Stimulated activated CD8-positive, alpha-beta memory T cell treated with anti-CD3 and anti-CD28 coated beads, Interleukin-7, amount 100 ng/mL, for 24 hours (primary cell): Measurements from ENCODE around the gene IL1RAP.

Experiments used
- DNase-seq: peaks from one replicate; pipeline ENCODE4 v3.0.0-alpha.2; 2020; ENCODE audit warnings: low read depth

Gene IL1RAP

DNA sequence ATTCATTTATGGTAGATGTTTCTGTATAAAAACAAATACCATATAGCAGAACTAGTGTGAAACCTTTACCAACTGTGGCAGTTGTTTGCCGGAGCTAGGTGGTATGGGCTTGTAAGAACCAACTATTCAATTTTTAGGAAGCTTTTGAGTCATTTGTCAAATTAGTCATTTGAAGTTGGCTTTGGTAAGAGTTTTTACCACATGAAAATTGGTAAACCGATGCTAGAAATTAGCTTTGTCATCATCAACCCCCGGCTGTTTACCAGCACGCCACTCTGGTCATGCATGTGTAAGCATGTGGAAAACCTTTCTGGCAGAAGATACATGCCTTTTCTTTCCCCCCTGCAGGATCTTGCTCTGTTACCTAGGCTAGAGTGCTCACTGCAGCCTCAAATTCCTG lies 63.3 kb downstream of the IL1RAP start:
- no peak for DNase-seq

DNA sequence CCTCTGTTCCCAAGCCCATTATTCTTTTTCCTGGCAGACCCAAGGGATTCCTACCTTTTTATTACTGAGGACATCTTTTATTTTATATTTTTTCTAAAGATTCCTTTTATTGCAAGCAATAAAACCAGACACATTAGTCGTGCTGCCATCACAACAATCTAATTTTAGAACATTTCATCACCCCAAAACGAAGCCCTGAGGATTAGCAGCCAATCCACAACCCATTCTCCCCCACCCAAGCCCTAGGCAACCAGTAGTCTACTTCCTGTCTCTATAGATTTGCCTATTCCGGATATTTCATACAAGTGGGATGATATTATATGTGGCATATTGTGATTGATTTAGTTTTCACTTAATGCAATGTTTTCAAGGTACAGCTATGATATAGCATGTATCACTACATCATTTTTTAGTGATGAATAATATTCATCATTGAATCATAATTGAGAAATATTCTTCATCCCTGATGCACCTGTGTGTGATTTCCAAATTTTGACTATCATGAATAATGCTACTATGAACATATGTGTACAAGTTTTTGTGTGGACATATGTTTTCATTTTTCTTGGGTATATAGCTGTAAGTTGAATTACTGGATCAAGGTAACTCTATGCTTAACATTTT lies 65.7 kb downstream of the IL1RAP start:
- no peak for DNase-seq

DNA sequence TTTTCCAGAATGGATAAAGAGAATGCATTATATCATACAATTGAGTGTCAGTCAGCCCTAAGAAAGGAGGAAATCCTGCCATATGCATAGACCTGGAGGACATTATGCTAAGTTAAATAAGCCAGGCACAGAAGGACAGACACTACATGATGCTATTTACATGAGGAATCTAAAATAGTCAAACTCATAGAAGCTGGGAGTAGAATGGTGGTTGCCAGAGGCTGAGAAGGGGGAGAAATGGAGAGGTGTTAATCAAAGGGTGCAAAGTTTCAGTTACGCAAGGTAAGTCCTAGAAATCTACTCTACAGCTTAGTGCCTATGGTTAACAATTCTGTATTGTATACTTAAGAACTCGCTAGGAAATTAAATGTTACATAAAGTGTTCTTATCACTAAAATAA lies 66.5 kb downstream of the IL1RAP start:
- no peak for DNase-seq

DNA sequence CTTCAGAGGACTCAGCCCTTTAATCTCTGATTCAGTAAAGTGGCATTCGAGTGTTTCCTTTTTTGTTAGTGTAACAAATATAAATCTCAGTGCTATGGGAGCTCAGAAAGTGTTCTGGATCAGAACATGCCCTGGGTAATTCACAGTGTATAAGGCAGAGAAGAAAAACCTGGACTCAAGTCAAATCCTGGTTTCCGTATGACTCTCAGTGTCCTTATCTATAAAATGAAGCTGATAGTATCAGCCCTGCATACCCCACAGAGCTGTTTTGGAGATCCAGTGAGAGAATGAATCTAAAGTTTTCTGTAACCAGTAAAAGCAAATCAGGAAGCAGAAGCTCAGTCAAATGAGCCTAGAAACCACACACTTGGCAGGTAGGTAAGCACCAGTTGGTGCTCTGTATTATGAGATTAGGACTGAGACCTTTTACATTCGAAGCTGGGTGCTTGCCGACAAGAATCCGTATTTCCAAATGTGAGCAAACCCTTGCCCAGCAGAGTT lies 67.2 kb downstream of the IL1RAP start:
- no peak for DNase-seq

DNA sequence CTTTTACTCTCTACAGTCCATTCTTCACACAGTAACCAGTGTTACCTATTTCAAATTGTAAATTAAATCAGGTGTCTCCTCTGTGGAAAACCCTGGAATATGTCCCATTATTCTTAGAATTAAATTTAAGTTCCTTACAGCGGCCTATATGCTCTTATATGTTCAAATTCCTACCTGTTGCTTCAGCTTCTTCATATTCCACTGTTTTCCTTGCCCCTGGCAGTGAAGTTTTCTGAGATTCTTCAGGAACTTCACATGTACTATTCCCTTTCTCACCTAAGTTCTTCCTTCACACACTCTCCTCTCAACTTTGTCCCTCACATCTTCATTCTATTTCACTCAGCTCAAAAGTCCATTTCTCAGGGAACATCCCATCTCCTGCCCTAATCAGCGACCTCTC lies 68.8 kb downstream of the IL1RAP start:
- DNase-seq: no peak

DNA sequence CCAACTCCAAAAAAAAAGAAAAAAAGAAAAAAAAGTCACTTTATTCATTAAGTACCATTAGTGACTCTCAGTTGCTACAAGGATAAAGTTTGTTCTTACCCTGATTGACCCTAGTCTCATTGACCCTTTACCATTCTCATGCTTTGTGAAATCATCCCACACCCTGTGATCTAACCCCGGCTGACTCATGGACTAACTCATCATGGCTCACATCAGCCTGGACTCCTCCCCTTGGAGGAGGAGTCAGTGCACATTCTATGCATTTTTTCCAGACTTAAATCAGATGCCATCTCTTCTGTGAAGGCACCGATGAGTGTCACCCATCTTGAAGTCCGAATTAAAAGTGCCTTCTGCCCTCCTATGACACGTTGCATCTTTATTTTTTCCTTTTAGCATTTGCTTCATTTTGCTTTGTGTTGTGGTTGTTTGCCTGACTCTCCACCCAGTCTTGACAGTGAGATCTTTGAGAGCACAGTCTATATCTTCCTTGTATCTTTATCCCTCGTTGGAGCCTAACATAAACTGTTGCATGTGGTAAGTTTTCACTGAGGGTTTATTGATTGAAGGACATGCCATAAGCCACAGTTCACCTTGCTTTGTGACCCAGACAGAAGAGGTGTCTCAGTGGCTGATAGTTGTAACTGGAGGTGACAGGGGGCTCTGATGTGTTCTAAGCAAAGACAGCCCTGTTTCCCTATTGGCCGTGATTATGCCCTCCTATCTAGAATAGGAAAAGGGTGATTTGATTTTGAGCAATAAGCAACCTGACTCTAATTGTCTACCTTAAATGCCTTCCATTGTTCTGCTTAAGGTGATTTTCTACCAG lies 72.1 kb downstream of the IL1RAP start:
- DNase-seq: no peak

DNA sequence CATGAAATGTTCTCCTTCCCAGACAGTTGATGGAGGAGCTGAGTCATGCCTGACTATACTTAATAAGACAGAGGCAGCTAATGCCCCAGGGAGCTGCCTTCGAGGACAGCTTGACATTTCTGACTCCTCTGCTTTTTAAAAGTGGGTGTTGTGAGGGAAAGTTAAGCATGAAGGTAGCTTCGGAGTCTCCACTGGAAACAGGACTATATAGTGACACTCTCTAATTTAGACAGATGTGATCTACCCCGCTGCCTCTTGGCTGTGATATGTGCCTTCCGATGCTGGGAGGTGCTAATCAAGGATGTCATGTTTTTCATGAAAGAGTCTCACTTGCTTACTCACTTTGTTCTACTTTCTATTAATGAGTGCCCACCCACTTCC lies 72.7 kb downstream of the IL1RAP start:
- no peak for DNase-seq

DNA sequence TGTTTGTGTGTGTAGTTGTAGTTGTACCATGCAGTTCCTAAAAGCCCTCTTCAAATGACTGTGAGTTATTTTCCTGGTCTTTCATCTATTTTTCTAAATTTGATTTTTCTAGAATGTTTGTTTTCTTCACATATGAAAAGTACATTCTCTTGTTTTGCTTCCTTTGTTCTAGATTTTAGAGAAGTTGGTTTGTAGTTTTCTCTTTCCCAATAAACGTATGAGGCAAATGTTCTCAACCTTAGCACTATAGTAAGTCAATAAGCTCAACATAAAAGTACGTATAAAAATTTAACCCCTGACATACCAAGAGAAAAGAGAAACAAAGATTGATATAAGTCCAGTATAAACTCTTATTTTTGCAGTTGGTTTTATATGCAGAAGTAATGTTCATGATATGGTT lies 74.7 kb downstream of the IL1RAP start:
- no peak for DNase-seq

DNA sequence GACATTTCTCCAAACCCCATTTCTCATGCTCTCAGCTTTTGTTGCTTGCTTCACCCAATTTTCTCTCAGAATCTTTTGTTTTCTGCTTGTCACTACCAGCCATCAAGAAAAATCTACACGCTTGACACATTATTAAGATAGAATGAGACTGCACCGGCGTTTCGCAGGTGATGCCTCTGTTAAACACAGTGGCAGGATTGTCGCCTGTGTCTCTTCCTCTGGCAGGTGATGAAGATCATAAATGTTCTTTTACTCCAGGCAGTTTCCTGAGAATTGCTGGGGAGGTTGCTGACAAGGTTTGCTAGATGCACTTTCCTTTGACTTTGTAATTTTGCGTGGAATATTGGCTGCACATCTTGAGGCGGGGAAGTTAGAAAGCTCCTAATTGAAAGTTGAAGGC lies 75.4 kb downstream of the IL1RAP start:
- no peak for DNase-seq

DNA sequence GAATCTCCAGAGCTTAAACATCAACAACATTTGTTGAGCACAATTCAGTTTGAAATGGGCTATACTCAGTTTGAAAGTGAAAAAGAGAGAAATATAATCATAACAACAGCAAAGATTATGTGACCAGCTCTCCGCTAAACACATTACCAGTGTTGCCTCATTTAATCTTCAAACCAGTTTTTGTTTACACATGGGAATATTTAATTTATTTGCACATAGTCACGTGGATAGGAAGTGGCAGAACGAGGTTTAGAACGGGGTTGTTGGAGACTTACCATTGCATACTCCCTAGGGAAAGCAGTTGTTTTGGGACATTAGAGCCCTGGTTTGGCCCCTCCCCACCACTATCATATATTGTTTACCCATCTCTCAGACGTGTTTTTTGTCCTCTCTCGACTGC lies 77.2 kb downstream of the IL1RAP start:
- no peak for DNase-seq

DNA sequence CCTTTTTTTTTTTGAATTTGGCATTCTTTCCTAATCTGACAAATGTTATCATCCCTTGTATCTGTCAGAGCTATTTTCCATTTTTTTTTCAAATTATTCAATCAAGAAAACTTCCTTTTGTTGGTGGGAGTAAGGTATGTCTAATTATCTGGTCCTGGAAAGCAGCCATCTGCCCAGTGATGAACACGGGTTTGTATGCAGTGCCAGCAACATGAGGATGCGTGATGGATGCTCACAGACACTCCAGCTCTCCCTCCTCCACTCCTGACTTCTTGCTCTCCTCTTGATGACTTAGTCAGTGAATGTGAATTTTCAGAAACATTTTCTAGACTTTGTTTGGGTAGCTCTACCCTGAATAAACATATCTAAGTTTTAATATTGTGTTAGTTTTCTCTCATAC lies 79.2 kb downstream of the IL1RAP start:
- no peak for DNase-seq

DNA sequence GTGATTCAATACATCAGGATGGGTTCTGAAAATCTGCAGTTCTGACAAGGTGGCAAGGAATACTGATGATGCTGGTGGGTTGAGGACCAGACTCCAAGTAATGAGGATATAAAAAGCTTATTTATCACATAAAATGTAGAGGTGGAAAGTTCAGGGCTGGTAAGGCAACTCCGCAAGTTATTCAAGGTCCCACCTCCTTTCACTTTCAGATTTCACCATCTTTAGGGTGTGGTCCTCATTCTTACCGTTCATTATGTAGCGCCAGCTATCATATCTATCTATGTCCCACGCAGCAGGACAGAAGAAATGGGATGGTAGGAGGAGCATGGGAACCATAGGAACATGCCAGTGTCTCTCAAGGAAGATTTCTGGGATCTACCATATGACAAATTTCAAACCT lies 80.3 kb downstream of the IL1RAP start:
- no peak for DNase-seq

DNA sequence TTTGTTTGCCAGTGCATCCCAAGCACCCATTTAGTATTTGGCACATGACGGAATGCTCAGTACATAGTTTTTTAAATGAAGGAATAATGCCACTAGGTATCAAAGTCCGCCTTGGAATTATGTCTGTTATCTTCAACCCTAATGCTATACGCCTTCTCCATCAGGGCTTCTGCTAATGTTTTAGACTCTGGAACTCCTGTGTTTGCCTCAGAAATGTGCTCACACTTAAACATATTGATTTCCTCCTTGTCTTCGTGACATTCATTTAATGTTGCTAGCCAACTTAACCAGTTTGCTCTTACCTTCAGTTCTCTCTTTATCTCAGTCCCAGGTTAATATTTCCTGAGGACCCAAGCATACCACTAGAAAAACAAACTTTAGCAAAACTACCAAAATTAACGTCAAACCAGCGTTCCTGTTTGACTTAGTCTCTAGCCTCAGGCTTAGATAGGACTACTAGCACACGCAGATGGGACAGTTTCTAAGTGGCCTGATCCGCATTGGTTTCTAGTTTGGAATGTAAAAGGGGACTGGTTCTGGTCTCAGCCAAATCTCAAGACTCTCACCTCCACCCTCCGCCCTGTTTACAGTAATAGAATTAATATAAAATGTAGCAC lies 81.4 kb downstream of the IL1RAP start:
- no peak for DNase-seq

DNA sequence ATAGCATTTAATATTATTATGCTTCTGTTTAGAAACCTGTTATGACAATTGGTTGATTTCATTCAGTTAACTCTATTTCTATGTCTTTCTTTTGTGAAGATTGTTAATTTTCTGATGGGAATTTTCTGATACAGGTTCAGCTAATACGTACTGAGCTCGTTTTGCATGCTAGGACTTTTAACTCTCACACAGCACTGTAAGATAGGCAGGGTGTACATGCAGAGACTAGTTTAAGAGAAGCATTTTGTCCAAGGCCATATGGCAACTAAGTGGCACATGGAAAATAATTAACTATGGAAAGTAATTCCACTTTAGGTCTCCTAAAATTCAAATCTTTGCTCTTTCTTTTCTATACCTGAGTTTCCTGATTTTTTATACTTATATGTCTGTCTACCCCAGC lies 81.9 kb downstream of the IL1RAP start:
- DNase-seq: no peak

DNA sequence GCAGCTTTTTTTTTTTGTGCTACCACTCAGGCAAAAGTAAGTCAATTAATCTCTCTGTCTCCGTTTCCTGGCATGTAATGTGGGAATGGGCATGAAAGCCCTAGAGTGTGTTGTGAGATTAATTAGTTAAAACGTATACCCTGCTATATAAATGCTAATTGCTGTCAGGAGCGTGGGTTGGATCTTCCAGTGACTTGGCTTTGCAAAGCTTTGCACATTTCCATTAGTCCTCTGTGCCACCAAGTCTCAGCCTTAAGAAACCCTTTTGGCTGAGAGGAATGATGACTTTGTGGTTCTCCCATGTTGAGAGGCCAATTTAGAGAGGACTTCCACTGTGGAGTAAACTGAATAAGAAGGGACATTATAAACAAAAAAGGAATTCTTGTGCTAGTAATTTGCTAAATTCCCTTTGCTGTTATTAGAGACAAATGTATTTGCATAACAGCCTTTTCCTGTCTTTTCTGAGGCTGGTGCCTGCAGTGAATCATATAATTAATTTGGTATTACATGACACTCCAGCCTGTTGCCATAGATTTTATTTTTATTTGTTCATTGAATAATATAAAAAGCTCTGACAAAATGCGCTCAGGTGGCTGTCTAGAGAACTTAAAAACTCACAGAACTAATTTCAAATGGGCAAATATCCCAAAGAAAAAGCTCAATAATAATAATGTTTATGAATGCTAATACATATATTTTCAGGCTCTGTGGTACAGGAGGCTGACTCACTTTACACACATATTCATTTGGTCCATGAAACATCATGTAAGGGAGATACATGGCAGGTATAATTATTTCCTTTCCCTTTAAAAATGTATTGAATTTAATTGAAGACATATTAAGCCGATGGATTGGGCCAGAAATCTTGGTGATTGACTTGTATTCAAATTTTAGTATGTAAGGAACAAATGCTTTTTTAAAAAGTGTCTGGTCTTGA lies 82.7 kb downstream of the IL1RAP start:
- DNase-seq: no peak

DNA sequence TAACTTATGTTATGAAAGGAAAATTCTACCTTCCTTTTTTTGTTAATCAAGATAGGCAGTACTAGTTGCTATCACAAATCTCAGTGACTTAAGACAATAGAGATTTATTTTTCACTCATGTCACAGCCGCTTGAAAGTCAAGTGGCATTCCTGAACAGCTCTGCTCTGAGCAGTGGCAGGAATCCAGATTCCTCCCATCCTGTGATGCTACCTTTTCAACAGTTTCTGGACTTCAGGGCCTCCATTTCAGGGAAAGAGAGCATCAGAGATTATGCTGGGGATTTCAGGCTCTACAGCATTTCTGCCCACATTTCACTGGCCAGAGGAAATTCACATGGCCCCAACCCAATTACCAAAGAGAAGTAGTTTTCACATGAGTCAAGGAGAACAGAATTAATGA lies 83.4 kb downstream of the IL1RAP start:
- DNase-seq: no peak

DNA sequence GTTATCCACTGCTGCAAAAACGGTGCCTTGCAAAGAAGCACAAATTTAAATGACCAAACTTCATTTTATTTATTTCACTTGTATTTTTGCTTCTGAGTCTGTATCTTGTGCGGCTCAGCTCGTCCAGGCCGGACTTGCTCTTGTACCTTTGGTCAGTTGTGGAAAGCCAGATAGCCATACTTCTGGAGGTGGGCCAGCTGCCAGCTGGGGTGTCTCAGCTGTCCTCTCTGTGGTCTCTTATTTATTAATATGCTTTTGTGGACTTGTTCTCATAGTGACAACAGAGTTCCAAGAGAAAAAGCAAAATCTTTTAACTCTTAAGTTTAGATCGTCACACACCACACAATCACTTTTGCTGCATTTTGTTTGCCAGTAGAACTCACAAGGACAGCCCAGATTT lies 87.7 kb downstream of the IL1RAP start:
- no peak for DNase-seq

DNA sequence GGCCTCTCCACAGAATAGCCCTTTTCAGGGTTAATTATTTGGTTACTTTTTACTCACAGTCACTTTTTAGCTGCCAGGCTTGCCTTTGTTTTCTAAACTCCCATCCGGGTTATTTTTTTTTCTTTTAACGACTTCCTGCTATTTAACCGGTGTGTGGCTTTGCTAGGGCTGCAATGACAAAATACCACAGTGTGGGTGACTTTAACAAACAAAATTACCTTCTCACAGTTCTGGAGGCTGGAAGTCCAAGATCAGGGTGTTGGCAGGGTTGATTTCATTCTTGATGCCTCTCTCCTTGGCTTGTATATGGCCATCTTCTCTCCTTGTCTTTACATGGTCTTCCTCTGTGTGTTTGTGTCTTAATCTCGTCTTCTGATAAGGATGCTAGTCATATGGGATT lies 91.5 kb downstream of the IL1RAP start:
- DNase-seq: no peak

DNA sequence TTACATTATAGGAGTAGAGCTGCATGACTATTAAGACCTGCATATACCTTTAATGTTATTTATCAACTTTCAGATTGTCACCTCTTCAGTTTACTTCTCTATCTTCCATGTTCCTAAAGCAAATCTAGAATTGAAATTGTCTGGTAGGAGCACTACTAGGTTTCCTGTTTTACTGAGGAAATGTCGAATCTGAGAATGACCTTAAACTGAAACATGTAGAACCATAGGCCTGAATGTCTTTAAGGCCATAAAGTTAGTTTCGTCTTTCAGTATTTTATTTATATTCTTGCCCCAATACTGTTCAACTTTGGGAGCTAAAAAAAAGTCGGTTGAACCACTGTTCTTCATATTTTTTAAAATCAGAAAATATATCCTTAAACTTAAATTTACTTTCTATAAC lies 92.7 kb downstream of the IL1RAP start:
- no peak for DNase-seq

DNA sequence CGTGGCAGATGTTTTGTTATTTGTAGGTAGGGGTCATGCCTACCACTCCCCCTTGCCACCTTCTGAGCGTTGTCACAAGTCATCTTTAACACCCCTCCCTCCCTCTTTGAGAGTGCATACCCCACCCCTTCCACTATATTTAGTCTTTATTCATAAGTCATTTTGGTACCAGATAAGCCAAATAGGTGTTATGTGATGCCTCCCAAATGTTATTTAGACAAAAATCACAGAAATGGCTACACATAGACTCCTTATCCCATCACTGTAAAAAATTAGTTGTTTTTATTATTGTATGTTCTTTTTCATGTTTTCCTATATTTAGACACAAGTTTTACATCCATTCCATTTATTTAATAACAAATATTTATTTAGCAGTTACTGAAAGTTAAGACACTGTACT lies 93.1 kb downstream of the IL1RAP start:
- DNase-seq: no peak

DNA sequence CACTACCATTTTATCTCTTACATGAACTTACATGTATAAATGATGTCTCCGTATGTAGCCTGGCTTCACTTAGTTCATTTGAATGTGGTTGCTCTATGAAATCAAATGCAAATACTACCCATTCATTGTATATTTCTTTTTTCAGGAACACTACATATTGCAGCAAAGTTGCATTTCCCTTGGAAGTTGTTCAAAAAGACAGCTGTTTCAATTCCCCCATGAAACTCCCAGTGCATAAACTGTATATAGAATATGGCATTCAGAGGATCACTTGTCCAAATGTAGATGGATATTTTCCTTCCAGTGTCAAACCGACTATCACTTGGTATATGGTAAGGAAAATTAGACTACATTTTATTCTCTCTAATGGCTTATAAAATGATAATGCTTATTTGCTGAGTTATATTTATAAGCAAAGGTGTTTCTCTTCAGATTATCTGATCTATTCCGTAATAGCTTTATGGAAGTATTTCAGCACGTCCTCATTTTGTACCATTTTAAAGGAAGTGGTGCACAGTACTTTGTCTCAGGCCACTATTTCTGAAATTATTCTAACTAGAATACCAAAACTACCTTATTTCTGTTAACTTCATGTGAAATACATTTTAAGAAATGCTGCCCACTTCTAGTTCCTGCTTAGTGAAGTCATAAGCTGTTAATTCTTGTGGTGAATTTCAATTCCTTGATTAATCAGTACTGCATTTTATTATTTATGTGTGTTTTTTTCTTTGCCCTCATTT lies 95.1 kb downstream of the IL1RAP start:
- DNase-seq: no peak
